Stimulated activated CD8-positive, alpha-beta memory T cell treated with anti-CD3 and anti-CD28 coated beads, Interleukin-15, amount 100 ng/mL, for 24 hours (primary cell): ENCODE data around the gene ITPA.
"Not testable (repeated sequence)": the region's sequence is repeated elsewhere in the genome, so short reads cannot be mapped to it uniquely, and the experiment has no call there.

ENCODE experiments used
- DNase-seq: peaks from one replicate; pipeline ENCODE4 v3.0.0-alpha.2; 2020; ENCODE audit warnings: low read depth

ITPA gene

DNA sequence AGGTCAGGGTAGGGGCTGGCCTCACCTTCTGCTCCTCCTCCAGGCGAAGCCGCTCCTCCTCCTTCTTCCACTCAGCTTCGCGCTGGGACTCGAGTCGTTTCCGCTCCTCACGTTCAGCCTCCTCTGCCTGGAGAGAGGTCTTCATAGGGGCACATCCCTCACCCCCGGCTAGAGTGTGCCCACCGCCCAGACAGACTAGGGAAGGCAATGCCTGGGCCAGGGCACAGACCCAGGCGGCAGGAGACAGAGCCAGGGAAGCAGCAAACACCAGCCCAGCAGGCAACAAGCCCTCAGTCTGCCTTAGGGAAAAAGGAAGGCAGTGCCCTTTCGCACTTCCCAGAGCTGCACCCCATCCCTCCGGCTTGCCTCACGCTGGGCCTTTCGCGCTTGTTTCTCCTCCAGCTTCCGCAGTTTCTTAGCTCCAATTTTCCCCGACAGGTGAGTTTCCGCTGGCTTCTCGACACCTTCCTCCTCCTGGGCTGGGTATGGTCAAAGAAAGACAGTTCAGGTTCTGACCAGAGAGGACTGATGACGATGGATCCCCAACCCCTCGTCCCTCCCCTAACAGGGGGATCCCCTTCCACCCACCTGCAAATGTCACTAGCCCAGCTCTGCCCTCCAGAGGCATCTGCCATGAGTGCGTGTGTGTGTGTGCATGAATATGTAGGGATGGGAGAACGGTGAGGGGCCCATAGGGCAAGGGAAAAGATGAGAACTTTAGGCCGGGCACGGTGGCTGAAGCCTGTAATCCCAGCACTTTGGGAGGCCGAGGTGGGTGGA lies 9.1 kb upstream of the ITPA start:
- no peak for DNase-seq

GRCh38 chr20:3202965-3203314 lies 6.4 kb upstream of the ITPA start:
- no peak for DNase-seq

DNA sequence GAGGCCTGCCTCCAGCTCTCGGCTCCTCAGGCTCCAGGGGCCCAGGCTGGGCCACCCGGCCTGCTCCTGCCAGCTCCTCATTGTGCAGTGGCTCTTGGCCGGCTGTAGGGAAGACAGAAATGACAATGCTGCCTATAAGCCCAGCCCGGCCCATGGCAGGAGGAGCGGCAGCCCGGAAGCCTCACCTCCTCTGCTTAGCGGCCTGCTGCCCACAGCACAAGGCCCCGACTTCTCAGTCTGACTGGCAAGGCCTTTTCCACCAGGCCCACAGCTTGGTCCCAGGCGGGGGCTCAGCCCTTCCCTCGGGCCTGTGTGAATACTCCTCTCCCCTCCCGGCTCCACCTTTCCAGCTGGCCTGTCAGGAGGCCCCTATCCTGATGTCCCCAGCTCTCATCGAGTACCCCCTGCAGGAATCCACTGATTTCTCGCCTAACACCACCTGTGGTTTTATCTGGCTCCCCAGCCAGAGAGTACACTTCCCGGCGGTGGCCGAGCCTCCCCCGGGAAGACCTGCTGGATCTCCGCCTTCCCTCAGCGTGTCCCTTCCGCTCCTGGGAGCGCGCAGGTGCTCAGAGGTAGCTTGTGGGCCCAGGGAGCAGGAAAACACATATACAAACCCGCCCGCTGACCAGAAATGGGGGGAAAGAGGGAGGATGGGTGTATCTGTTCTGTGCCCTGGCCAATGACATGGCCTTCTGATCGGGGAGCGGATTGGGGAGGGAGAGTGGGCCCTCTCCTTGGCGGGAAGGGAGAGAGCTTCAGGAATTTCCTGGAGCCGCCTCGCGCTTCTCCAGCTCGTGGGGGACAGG lies 5.8 kb upstream of the ITPA start:
- no peak for DNase-seq

GRCh38 chr20:3204124-3204794 lies 5.0 kb upstream of the ITPA start, which contains the start of gene DDRGK1:
DDRGK1 (minus strand) TSS chr20:3204682; CDS start chr20:3204627, 55 bp downstream.
- DNase-seq, result peak; percentile 83

GRCh38 chr20:3208786-3209256 lies 477 bp upstream of the ITPA start:
- DNase-seq, result no peak

- DNase-seq, result no peak
Observed at GRCh38 chr20:3209946-3210317, 634 bp downstream of the ITPA start.

DNA sequence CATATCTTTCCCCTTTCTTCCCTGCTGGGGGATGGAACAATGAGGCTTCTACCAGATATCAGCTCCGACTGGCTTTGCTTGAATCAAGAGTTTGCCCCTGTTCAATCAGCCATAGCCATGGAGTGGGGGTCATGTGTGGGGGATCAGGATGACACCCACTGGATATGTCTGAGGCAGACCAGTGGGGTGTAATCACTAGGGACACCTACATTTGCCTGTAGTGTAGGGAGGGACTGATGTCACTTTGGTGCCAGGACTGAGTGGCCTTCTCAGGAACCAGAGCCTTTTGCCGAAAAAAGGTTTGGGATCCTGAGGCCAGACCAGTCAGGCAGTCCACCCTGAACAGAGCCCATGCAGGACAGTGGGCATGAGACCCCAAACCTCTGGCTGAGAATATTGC lies 1.0 kb downstream of the ITPA start:
- DNase-seq, result no peak

GRCh38 chr20:3213226-3213625 lies 3.9 kb downstream of the ITPA start:
- DNase-seq, result no peak

GRCh38 chr20:3215359-3215917 lies 6.1 kb downstream of the ITPA start:
- DNase-seq, result not testable (repeated sequence)

GRCh38 chr20:3218307-3218988 lies 9.2 kb downstream of the ITPA start:
- DNase-seq, result peak; percentile 68

GRCh38 chr20:3221398-3222226 lies 12.3 kb downstream of the ITPA start:
- no peak for DNase-seq

DNA sequence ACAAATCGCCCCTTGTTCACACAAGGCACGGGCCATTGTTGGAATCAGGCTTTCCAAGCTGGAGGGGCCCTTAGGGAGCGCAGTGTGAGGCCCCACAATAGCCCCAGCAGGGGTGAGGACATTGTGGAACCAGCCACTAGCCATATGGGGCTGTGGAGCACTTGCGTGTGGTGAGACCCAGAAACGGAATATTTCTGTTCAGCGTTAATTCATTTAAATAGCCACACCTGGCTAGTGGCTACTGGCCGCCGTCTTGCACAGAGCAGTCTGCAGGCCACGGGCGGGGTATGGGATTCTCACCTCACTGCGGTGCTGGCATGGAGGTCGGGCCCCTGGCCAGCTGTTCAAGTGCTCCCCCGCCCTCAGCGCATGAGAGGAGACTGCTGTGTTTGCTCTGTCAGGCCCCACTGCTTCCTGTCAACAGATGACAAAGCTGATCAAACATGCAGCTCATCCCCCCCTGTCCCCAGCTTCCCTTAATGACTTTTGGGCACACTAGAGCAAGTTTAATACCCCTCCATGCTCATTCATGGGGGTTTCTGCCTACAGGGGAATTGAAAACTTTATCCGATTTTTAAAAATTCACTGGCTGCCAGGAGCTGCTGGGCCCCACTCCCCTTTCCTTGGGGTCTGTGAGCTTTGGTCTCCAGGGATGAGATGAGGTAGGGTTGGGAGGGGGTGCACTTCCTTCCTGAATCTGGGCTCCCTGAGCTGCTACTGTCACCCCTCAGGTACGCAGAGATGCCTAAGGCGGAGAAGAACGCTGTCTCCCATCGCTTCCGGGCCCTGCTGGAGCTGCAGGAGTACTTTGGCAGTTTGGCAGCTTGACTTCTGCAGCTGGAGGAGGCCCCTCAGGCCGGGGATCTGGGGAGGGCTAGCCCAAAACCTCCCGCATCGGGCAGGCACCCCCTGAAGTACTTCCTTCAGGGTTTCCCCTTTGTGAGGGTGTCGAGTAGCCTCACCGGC lies 13.6 kb downstream of the ITPA start:
- no peak for DNase-seq

DNA sequence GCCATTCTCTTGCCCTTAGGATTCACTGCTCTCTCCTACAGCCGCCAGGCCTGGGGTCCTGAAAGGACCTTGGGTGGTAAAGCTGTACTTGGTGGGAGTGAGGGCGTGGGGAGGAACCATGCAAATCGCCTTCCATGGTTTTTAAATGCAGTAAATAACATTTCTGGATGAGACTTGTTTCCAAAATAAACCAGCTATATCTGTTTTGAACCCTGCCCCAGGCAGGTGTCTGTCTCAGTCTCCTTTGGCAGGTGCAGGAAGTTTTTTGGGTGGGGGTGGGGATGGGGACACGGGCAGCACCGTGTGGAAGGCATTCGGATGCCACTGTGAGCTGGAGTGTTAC lies 14.3 kb downstream of the ITPA start:
- DNase-seq, result no peak

DNA sequence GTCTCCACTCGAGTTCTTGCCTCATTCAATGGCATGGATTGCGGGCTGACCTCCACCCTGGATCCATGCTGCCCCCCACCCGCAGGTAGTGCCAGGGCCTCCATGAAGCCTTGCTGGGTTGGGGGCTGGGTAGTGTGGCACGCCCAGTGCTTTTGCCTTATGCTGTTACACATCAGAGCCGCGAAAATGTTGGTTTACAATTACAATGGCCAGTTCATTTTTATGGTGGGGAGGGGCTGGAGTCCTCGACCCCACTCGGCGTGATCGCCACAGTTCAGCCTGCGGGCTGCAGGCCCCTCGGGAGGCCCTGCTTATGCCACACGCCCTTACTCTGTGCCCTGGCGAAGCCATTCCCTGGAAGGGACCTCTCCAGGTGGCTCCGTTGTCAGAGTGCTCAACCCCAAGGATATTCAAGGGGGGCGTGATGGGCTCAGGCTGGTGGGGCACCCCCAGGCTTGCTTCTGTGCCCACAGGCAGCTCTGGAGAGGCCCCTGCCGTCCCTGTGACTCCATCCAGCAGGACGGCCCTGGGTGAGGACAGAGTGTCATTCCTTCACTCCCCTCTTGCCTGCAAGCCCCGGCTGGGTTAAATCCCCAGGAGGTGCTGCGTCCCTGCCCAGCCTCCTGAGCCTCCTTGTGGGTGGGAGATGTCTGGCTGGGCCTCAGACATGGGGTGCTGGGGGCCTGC lies 14.8 kb downstream of the ITPA start:
- DNase-seq, result no peak

DNA sequence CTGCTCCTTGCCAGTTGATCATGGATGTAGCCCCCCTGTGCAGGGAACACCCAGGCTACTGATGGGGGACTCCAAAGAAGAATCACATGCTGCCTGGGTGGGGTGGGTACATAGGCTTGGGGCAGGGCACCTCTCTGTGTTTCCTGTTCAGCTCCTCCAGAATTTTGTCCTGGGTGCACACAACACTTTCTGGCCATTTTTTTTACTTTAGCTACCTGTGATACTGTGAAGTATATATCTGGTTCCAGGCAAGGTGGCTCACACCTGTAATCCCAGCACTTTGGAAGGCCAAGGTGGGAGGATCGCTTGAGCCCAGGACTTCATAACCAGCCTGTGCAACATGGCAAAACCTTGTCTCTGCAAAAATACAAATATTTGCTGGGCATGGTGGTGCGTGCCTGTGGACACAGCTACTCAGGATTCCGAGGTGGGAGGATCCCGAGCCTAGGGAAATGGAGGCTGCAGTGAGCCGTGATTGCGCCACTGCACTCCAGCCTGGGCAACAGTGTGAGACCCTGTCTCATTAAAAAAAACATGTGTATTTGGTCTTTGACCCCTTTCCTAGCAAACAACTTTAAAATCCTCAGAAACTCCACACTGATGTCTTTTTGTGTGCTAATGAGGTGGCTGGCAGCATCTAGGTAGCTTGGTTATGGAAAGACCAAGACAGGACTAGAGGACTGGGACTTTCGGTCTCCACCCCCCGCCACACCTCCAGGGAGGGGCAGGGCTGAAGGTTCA lies 15.6 kb downstream of the ITPA start:
- DNase-seq, result no peak

- DNase-seq, result no peak
Observed at GRCh38 chr20:3226093-3226492, 16.8 kb downstream of the ITPA start.

DNA sequence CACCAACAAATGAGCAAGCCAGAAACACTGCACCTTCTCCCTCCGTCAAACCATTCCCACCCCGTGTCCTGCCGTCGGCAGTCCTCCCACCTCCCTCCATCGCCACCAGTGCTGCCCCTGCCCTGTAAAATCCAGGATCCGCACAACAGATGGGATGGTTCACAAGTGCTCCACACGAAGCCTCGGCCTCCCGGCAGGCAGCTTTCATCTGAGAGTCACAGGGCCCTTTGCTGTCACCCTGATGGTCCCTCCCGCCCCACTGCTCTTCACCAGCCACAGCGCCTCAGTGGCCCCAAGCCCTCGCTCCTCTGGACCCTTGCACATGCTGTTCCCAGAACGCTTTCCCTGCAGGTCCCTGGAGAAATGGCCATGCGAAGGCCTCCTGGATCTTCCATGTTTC lies 17.6 kb downstream of the ITPA start:
- no peak for DNase-seq

DNA sequence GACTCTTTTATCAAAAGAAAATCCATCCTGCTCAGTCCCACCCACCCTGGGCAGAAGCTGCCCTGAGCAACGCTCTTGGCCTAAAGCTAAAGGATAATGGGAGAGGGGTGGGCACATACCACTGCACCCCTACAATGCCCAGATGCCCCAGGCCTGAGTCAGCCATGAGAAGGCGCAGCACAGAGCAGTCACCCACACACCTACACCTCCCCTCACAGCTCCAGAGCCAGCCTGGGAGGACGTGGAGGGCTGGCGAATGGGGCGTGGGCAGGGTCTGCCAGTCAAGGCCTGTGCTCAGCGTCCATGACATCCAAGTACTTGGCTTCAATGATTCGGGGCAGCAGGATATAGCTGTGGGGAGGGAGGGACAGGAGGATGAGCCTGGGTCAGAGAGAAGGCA lies 18.2 kb downstream of the ITPA start:
- DNase-seq, result no peak
